GM23338 (cell line): ENCODE data around the gene LAMTOR5. TPM values are rescaled to one million over a fixed set of nuclear protein-coding genes. Genes with fewer than 3 reads are reported as not detected.

Experiments
- ATAC-seq: fragments of 200-7000 bp; cut with Tn5 transposase; 3 replicates; pipeline ENCODE4 v1.9.1; 2020
- DNase-seq: peaks from one replicate; pipeline ENCODE4 v3.0.0-alpha.2; 2015; ENCODE audit warnings: low spot score
- H2AFZ ChIP-seq: fragments of 200-600 bp; sonication (generic); 2 replicates; pipeline ENCODE4 v1.8.0; 2016; ENCODE audit warnings: antibody characterized with exemption, mild to moderate bottlenecking, moderate library complexity
- H3F3A ChIP-seq: fragments of 200-600 bp; sonication (generic); replicated peaks from 2 replicates; pipeline ENCODE4 v1.8.0; 2017; ENCODE audit warnings: antibody characterized with exemption, mixed run types, low read depth
- H3K27ac ChIP-seq: fragments of 200-600 bp; sonication (generic); 2 replicates; pipeline ENCODE4 v1.6.1; 2016; ENCODE audit warnings: low read depth
- H3K27me3 ChIP-seq: fragments of 200-600 bp; sonication (generic); 2 replicates; pipeline ENCODE4 v1.8.0; 2016; ENCODE audit warnings: mild to moderate bottlenecking, mixed run types, moderate library complexity; ENCODE audit not compliant: insufficient read depth
- H3K36me3 ChIP-seq: fragments of 200-600 bp; sonication (generic); 2 replicates; pipeline ENCODE4 v1.8.0; 2016; ENCODE audit warnings: mild to moderate bottlenecking; ENCODE audit not compliant: insufficient read depth
- H3K4me1 ChIP-seq: fragments of 200-600 bp; sonication (generic); 2 replicates; pipeline ENCODE4 v1.8.0; 2016; ENCODE audit warnings: mild to moderate bottlenecking, moderate library complexity; ENCODE audit not compliant: insufficient read depth
- H3K4me2 ChIP-seq: fragments of 200-600 bp; sonication (generic); 2 replicates; pipeline ENCODE4 v1.7.1; 2017; ENCODE audit warnings: mixed run types
- H3K4me3 ChIP-seq: fragments of 200-600 bp; sonication (generic); 2 replicates; pipeline ENCODE4 v1.6.1; 2016; ENCODE audit warnings: mixed run types
- H3K79me2 ChIP-seq: fragments of 200-600 bp; sonication (generic); replicated peaks from 2 replicates; pipeline ENCODE4 v1.8.0; 2017; ENCODE audit warnings: mild to moderate bottlenecking; ENCODE audit not compliant: insufficient read depth
- H3K9me2 ChIP-seq: fragments of 200-600 bp; sonication (generic); 2 replicates; pipeline ENCODE4 v1.8.0; 2017; ENCODE audit not compliant: insufficient read depth
- H4K20me1 ChIP-seq: fragments of 200-600 bp; sonication (generic); replicated peaks from 2 replicates; pipeline ENCODE4 v1.8.0; 2017; ENCODE audit warnings: mild to moderate bottlenecking; ENCODE audit not compliant: insufficient read depth
- H3K27ac Mint-ChIP-seq: 2 replicates; pipeline ENCODE4 v1.8.0; 2020; ENCODE audit warnings: inconsistent platforms, mild to moderate bottlenecking, moderate library complexity, mixed read lengths
- H3K27me3 Mint-ChIP-seq: 3 replicates; pipeline ENCODE4 v1.8.0; 2022; ENCODE audit warnings: low read depth, mild to moderate bottlenecking, moderate library complexity, mixed read lengths, inconsistent platforms; ENCODE audit not compliant: insufficient read depth, poor library complexity
- H3K36me3 Mint-ChIP-seq: 3 replicates; pipeline ENCODE4 v1.8.0; 2021; ENCODE audit warnings: low read depth, mild to moderate bottlenecking, inconsistent platforms, moderate library complexity, mixed read lengths
- H3K4me1 Mint-ChIP-seq: 3 replicates; pipeline ENCODE4 v1.8.0; 2020; ENCODE audit warnings: mild to moderate bottlenecking, inconsistent platforms, mixed read lengths
- H3K4me3 Mint-ChIP-seq: 3 replicates; pipeline ENCODE4 v1.8.0; 2021; ENCODE audit warnings: moderate library complexity, mild to moderate bottlenecking, inconsistent platforms, mixed read lengths
- H3K9me3 Mint-ChIP-seq: 3 replicates; pipeline ENCODE4 v1.8.0; 2020; ENCODE audit warnings: moderate library complexity, mild to moderate bottlenecking, inconsistent platforms, mixed read lengths
- CREB1 ChIP-seq: fragments of 250-450 bp; sonication (Bioruptor Pico); IDR thresholded peaks from 2 replicates; pipeline ENCODE4 v1.5.0; 2020; ENCODE audit warnings: low read depth, mild to moderate bottlenecking, moderate library complexity
- CTCF ChIP-seq, 2 experiments: fragments of 200-600 bp in 1 of 2; sonication (generic) in 1 of 2; conservative IDR thresholded peaks; 2 replicates each; pipeline versions ENCODE4 v1.5.1 to v1.6.1; 2016 to 2017; ENCODE audit warnings: antibody characterized with exemption in 2 of 2, low read depth in 2 of 2, mild to moderate bottlenecking in 2 of 2, moderate library complexity in 1 of 2
- ETS1 ChIP-seq: IDR thresholded peaks from 2 replicates; pipeline ENCODE4 v1.6.1; 2016; ENCODE audit warnings: antibody characterized with exemption
- EZH2 ChIP-seq: fragments of 200-600 bp; sonication (generic); IDR thresholded peaks from one replicate; pipeline ENCODE4 v1.8.0; 2017; ENCODE audit warnings: antibody characterized with exemption, mild to moderate bottlenecking, low read depth; ENCODE audit not compliant: unreplicated experiment
- EZH2phosphoT487 ChIP-seq: fragments of 200-600 bp; sonication (generic); IDR thresholded peaks from one replicate; pipeline ENCODE4 v1.8.1; 2018; ENCODE audit warnings: antibody characterized with exemption; ENCODE audit not compliant: unreplicated experiment
- JUNB ChIP-seq: IDR thresholded peaks from one replicate; pipeline ENCODE4 v1.6.1; 2016; ENCODE audit warnings: antibody characterized with exemption; ENCODE audit not compliant: unreplicated experiment
- NANOG ChIP-seq: IDR thresholded peaks from 2 replicates; pipeline ENCODE4 v1.6.1; 2016; ENCODE audit warnings: antibody characterized with exemption, borderline replicate concordance
- POLR2AphosphoS5 ChIP-seq: IDR thresholded peaks from 2 replicates; pipeline ENCODE4 v1.6.1; 2016; ENCODE audit warnings: antibody characterized with exemption, low read depth
- REST ChIP-seq: IDR thresholded peaks from one replicate; pipeline ENCODE4 v1.6.1; 2018; ENCODE audit warnings: antibody characterized with exemption; ENCODE audit not compliant: unreplicated experiment
- STAT1 ChIP-seq: IDR thresholded peaks from one replicate; pipeline ENCODE4 v1.6.1; 2016; ENCODE audit warnings: antibody characterized with exemption; ENCODE audit not compliant: unreplicated experiment
- ZNF114 ChIP-seq: fragments of 250-450 bp; sonication (Bioruptor Pico); IDR thresholded peaks from 2 replicates; pipeline ENCODE4 v1.5.0; 2020; ENCODE audit warnings: mild to moderate bottlenecking, moderate library complexity
- ZNF331 ChIP-seq: fragments of 250-450 bp; sonication (Bioruptor Pico); IDR thresholded peaks from 2 replicates; pipeline ENCODE4 v1.5.0; 2020; ENCODE audit warnings: low read depth, mild to moderate bottlenecking, moderate library complexity
- ZNF462 ChIP-seq: fragments of 250-450 bp; sonication (Bioruptor Pico); IDR thresholded peaks from 2 replicates; pipeline ENCODE4 v1.5.0; 2020; ENCODE audit warnings: mild to moderate bottlenecking, moderate library complexity
- polyA plus RNA-seq: library from polyadenylated mRNA; unstranded; fragments of >200 nt; fragmentation: Nextera tagmentation; extraction: Ambion mirVana; gene quantifications from 2 replicates; pipeline ENCODE4 v1.2.1, GENCODE V29; 2016
- total RNA-seq: library from RNA; depleted of rRNA; stranded (reverse); fragments of >200 nt; shearing (Covaris generic); gene quantifications from 2 replicates; pipeline ENCODE4 v1.2.3, GENCODE V29; 2014

The LAMTOR5 gene
- total and polyA plus RNA-seq, 2 experiments from 2014 or later: 41.0 to 246 TPM

GRCh38 chr1:110426854-110427253, 19.4 kb upstream of the LAMTOR5 start:
- Histone ChIP-seq H3K4me2 (no peak overlapping the region), H3K27ac (no peak overlapping the region), H4K20me1 (no peaks in the 10 kb centered on the region), H3K27me3 (no peaks in the 10 kb centered on the region), H3K79me2 (no peaks in the 10 kb centered on the region), H3K4me3 (no peak overlapping the region), H3K4me1 (no peaks in the 10 kb centered on the region), H3K9me2 (no peaks in the 10 kb centered on the region), H3F3A (no peaks in the 10 kb centered on the region), H2AFZ (no peak overlapping the region), H3K36me3 (no peaks in the 10 kb centered on the region)
- Mint-ChIP-seq H3K27ac (no peak overlapping the region), H3K9me3 (peaks cover 2% of the 10 kb centered on the region; the same call in 1 of the 3 replicates), H3K4me1 (peaks cover 13% of the 10 kb centered on the region), H3K27me3 (peaks cover 9% of the 10 kb centered on the region), H3K4me3 (no peak overlapping the region), H3K36me3 (no peaks in the 10 kb centered on the region)
- ATAC-seq (no peak), DNase-seq (no peak)
- TF ChIP-seq JUNB (no peak), ZNF331 (CRISPR knock-in tag) (no peak), REST (no peak), ZNF462 (no peak), ETS1 (no peak), STAT1 (no peak), ZNF114 (no peak), EZH2phosphoT487 (no peak), NANOG (no peak), CTCF (conservative IDR thresholded peaks at IDR 0.05; ENCODE audit: low read depth in 2 of 2) (no peak), CREB1 (CRISPR knock-in tag) (no peak), POLR2AphosphoS5 (no peak), EZH2 (no peak)
